ENCODE measurements around the gene TLCD3B.

DNA sequence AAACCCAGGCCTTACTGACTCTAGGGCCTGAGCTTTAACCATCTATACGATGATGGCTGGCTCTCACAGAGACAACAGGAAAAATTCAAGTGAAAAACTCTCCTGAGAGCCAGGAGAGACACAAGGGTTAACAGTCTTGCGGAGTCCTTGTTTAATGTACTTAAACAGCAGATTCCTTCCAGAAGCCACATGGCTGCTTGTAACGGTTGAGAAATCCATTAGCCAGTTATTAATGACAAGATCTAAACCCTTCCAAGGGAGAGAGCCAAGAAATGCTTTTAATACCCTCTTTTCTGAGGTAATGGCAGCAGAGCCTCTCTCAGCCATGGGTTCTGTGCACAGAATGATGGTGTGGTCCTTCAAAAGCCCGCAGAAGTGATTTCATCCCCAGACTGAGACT is 29.3 kb upstream of the TLCD3B start:
- TF ChIP-seq, protein P1, sequence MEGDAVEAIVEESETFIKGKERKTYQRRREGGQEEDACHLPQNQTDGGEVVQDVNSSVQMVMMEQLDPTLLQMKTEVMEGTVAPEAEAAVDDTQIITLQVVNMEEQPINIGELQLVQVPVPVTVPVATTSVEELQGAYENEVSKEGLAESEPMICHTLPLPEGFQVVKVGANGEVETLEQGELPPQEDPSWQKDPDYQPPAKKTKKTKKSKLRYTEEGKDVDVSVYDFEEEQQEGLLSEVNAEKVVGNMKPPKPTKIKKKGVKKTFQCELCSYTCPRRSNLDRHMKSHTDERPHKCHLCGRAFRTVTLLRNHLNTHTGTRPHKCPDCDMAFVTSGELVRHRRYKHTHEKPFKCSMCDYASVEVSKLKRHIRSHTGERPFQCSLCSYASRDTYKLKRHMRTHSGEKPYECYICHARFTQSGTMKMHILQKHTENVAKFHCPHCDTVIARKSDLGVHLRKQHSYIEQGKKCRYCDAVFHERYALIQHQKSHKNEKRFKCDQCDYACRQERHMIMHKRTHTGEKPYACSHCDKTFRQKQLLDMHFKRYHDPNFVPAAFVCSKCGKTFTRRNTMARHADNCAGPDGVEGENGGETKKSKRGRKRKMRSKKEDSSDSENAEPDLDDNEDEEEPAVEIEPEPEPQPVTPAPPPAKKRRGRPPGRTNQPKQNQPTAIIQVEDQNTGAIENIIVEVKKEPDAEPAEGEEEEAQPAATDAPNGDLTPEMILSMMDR (IDR thresholded peaks at IDR 0.05; ENCODE audit: poor library complexity, severe bottlenecking): no peak
- TF ChIP-seq POLR2AphosphoS5 (IDR thresholded peaks at IDR 0.05) (no peak), EZH2 (IDR thresholded peaks at IDR 0.05; ENCODE audit: borderline replicate concordance, insufficient read depth, low read length, poor library complexity, severe bottlenecking) (no peak), SMC3 (conservative IDR thresholded peaks at IDR 0.05; ENCODE audit: poor library complexity) (no peak), RAD21 (conservative IDR thresholded peaks at IDR 0.05) (no peak), EP300 (conservative IDR thresholded peaks at IDR 0.05; ENCODE audit: poor library complexity, severe bottlenecking) (no peak), TAF1 (IDR thresholded peaks at IDR 0.05; ENCODE audit: low read depth) (no peak), MXI1 (conservative IDR thresholded peaks at IDR 0.05; ENCODE audit: poor library complexity, severe bottlenecking) (no peak)
- TF ChIP-seq, protein P2, sequence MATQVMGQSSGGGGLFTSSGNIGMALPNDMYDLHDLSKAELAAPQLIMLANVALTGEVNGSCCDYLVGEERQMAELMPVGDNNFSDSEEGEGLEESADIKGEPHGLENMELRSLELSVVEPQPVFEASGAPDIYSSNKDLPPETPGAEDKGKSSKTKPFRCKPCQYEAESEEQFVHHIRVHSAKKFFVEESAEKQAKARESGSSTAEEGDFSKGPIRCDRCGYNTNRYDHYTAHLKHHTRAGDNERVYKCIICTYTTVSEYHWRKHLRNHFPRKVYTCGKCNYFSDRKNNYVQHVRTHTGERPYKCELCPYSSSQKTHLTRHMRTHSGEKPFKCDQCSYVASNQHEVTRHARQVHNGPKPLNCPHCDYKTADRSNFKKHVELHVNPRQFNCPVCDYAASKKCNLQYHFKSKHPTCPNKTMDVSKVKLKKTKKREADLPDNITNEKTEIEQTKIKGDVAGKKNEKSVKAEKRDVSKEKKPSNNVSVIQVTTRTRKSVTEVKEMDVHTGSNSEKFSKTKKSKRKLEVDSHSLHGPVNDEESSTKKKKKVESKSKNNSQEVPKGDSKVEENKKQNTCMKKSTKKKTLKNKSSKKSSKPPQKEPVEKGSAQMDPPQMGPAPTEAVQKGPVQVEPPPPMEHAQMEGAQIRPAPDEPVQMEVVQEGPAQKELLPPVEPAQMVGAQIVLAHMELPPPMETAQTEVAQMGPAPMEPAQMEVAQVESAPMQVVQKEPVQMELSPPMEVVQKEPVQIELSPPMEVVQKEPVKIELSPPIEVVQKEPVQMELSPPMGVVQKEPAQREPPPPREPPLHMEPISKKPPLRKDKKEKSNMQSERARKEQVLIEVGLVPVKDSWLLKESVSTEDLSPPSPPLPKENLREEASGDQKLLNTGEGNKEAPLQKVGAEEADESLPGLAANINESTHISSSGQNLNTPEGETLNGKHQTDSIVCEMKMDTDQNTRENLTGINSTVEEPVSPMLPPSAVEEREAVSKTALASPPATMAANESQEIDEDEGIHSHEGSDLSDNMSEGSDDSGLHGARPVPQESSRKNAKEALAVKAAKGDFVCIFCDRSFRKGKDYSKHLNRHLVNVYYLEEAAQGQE (IDR thresholded peaks at IDR 0.05; ENCODE audit: borderline replicate concordance): no peak

Data from neural cell (in vitro differentiated cells).